M059J (cell line): Measurements from ENCODE around the gene CTSF. TPM values are rescaled to one million over a fixed set of nuclear protein-coding genes. Genes with fewer than 3 reads are reported as not detected.
"Not testable (repeated sequence)": the region's sequence is repeated elsewhere in the genome, so short reads cannot be mapped to it uniquely, and the experiment has no call there.

Experiments
- DNase-seq: peaks from one replicate; pipeline ENCODE4 v3.0.0-alpha.2; 2012; ENCODE audit warnings: low read depth
- total RNA-seq: library from RNA; depleted of rRNA; stranded (reverse); fragments of >200 nt; shearing (Covaris generic); gene quantifications from 2 replicates; pipeline ENCODE4 v1.2.3, GENCODE V29; 2014; rRNA removed

CTSF gene
- total RNA-seq: 22.9 and 28.4 TPM in 2 replicates

DNA sequence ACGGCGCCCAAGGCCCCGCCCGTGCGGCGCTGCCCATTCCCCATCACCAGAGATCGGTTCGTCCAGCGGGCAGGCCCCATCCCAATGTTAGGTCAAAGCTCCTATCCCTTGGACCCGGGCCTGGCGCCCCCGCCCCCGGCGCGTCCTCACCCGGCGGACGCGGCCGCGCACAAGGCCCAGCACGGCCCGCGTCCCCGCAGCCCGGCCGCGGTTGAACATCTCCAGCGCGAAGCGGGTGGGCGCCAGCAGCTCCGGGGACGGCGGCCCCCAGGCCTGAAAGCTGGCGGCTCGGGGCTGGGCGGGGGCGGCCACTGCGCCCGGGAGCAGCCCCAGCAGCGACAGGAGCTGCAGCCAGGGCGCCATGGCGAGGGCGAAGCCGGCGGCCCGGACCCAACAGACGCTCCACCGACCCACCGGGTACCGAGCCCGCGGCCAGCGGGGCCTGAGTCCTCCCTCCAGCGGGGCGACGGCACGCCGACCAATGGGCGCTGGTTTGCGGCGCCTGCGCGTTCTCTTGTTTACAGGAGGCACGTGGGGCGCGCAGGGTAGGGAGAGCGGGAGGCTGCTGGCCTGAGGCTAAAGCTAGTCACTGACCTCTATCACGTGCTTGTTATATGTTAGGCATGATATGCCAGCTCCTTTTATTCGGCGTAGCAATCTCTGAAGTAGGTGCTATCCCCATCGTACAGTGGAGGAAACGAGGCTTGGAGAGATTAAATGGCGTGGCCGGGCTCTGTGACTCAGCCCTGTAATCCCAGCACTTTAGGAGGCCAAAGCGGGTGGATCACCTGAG lies at the start of gene CTSF:
TSS of gene CTSF (minus strand) at position 483 of the 793 bp plus-strand sequence. CDS start at position 363, 120 bp downstream.
- DNase-seq: peak; percentile 80

DNA sequence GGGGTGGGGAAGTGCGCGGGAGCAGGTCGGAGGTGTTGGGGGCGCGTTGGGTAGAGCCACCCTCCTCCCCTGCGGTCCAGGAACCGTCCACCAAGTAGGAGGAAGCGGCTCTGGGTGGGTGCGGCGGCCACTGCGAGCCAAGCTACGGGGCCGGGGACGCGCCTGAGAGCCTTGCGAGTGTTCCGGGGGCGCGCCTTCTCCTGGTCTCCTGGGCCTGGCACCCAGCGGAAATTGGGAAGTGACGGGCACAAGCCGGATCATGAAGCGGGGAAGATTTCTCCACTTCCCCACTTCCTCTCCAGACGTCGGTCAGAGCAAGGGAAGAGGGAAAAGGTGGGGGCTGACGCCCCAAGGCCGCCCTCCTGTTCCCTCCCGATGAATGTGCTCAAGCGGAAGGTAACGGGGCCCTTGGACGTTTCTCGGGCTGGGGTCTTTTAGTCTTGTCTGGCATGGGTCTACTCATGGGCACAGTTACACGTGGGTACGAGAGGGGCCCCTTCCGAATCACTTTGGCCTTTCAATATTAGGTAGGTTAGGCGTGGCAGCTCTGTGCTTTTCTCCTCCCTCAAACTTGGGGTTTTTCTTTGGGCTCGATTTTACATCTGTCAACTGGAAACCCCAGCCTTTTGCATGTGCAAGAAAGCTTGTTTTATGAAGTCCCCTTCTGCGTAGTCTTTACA lies 48.9 kb upstream of the CTSF start:
- peak; percentile 64 for DNase-seq

- DNase-seq: peak; percentile 100
Measured at GRCh38 chr11:66616379-66617154, 48.2 kb upstream of the CTSF start, which contains the start of gene RBM14. RBM14 (plus strand) TSS chr11:66616630; CDS start chr11:66616721, 91 bp downstream.

DNA sequence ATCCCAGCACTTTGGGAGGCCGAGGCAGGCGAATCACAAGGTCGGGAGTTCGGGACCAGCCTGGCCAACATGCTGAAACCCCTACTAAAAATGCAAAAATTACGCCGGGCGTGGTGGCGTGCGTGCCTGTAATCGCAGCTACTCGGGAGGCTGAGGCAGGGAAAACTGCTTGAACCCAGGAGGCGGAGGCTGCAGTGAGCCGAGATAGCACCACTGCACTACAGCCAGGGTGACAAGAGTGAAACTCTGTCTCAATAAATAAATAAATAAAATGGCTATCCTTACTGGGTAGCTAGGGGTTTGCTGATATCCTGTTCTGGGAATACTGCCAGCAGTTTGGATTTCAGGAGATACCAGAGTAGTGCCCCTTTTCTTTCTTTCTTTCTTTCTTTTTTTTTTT lies 45.7 kb upstream of the CTSF start:
- DNase-seq: no peak

GRCh38 chr11:66612458-66612857 lies 44.1 kb upstream of the CTSF start:
- no peak for DNase-seq

DNA sequence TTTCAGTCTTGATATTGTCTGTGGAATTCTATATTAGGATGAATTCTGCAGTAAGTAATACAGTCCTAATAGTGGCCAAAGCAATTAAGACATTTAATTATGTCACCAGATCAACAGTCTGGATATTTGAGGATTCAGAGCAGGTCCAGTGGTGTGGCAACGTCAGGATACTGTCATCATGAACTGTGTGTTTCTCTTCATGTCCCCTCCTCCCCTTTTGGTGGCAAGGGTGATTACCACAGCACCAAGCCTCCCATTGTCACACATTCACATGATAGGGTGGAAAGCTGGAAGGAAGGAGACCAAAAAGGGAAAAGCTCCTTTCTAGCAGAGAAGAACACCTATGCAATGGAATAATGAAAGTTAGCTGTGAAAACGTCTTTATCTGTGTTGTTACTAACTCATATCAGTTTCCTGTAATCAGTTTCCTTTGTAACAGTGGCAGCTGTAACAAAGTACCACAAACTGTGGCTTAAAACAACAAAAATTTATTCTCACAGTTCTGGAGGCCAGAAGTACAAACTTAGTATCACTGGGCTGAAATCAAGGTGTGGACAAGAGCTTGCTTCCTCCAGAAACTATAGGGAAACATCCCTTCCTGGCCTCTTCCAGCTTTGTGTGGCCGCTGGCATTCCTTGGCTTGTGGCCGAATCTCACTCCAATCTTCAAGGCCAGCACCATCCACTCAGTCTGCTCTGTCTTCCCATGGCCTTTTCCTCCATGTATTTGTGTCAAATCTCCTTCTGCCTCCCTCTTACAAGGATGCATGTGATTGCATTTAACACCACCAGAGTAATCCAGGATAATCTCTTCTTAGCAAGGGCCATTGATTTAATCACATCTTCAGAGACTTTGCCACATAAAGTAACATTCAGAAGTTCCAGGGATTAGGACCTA lies 41.6 kb upstream of the CTSF start:
- DNase-seq: no peak

DNA sequence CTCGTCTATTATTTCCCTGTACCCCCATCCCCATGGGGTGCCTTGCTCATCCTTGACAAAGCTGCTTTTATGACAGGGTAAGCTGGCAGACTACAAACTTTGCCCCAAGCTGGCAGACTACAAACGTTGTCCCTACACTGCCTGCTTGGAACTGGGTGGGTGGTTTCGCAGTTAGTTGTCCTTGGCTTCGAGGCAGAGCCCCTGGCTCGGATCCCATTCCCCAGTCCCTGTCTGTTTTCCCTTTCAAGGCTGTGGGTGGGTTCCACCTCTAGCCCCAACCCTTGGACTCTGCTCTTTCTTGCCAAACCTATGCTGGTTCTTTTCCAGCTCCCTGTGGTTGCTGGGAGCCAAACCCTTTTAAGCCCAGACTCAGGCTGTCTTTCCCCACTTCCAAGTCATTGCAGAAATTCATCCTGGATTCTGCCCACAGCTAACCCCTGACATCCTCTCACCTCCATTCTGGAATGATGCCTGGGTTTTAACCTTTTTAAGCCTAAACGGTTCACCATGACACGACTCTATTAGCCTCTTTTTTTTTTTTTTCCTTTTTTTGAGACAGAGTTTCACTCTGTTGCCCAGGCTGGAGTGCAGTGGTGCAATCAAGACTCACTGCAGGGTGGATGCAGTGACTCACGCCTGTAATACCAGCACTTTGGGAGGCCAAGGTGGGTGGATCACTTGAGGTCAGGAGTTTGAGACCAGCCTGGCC lies 38.9 kb upstream of the CTSF start:
- peak; percentile 90 for DNase-seq

- not testable (repeated sequence) for DNase-seq
Measured at GRCh38 chr11:66606608-66607007, 38.2 kb upstream of the CTSF start.

- DNase-seq: no peak
Measured at GRCh38 chr11:66604155-66604554, 35.7 kb upstream of the CTSF start.

DNA sequence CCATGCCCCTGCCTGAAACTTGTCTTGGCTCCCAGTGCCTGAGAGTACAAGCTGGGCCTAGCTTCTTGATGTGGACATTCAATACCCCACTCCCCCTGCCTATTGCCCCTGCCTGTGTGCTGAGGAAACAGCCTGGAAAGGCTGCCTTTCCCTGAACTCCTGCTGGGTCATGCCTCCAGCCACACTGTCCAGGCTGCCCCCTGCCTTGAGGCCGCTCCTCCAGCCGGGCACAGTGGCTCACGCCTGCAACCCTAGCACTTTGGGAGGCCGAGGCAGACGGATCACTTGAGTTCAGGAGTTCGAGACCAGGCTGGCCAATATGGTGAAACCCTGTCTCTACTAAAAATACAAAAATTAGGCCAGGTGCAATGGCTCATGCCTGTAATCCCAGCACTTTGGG lies 34.7 kb upstream of the CTSF start:
- no peak for DNase-seq

DNA sequence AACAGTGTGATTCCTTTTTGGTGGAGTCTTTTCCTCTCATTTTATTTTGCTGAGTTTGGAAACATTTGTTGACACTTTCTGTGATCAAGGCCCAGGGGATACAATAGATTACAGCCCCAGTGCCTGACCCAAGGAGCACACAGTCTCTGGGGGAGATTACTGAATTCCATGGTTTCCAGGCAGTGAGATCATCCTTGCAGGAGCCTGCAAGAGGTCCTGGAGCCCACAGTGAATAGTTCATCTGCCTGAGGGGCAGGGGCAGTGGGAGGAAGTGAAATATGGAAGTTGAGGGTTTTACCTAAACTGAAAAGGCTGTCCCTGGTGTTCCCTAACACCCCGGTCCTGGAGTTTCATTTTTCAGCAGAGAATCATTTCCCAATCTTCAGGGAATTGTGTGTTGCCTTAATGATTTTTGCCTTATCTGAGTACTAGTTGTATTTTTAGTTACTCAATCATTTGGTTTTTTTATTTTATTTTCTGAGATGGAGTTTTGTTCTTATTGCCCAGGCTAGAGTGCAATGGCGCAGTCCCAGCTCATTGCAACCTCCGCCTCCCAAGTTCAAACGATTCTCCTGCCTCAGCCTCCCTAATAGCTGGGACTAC lies 32.3 kb upstream of the CTSF start:
- no peak for DNase-seq

DNA sequence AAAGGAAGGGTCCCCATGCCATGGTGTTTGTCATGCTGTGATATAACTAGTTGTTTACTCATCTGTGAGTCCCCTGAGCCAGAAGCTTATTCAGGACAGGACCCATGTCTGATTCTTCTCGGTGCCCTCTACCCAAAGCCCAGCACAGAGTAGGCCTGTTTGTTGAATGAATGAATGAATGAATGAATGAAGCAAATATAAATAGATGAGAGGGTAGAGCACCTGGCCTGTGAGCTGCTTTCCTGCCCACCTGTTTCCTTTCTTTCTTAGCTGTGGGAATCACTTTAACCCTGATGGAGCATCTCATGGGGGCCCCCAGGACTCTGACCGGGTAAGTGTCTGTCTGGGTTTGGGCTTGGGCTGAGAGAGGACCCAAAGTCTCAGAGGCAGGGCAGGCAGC lies 31.8 kb upstream of the CTSF start:
- DNase-seq: no peak

DNA sequence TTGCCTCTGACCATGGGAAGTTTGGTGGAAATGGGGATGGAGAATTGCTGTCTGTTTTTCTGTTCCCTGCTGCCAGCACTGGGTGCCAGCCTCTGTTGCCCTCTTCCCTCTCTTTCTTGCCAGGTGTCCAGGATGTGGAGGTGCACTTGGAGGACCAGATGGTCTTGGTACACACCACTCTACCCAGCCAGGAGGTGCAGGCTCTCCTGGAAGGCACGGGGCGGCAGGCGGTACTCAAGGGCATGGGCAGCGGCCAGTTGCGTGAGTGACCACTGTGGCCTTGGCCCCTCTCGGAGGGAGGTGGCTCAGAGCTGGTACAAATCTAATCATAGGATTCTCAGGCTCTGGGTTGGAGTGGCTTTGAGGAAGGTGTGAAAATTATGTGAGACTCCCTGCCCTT lies 30.6 kb upstream of the CTSF start:
- DNase-seq: no peak

DNA sequence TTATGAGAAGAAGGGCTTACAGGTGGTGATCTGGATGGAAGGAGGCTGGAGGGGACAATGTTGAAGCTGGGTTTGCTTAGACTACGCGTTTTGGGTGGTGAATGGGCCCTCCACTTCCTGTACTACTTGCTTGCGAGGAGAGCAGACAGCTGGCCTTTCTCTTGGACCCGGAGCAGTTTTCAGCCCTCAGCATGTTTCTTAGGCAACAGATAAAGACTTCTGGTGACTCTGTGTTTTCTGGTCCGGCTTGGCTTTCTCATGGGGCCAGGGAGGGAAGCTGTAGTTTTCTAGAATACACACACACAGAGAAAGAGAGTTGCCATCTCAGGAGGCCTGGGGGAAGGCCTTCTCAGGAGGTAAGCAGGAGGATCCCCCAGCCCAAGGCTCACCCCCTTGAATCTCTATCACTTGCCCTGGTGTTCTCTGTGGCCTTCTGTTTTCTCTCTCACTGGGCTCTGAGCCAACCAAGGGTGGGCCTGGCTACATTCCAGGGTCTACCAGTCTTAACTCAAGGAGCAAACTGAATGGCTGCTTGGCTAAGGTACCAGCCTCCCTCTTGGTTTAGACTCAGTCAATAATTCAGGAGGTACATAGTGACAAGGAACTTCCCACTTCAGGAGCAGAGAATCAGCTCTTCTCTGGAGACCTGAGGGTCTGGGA lies 27.0 kb upstream of the CTSF start:
- no peak for DNase-seq

- no peak for DNase-seq
Measured at GRCh38 chr11:66593650-66594049, 25.2 kb upstream of the CTSF start.

DNA sequence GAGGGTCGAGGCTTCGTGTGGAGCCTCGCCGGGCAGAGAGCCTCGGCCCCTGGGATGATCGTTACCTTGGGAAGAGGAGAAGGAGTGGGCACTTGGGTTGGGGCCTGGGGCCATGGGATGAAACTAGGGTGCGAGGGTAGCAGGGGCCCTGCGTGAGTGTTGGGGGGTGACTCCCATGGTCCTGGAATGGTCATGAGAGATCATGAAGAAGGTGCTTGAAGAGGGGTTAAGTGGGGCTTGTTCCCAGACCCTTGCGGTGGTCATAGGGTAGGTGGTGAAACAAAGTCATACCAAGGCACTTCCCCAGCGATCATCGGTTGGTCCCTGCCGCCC lies 24.9 kb upstream of the CTSF start:
- DNase-seq: no peak

- peak; percentile 95 for DNase-seq
Measured at GRCh38 chr11:66592457-66593302, 24.3 kb upstream of the CTSF start, which contains the start of the genes CCDC87 and CCS. CCDC87 (minus strand) TSS chr11:66593063; CDS start chr11:66593015, 48 bp downstream. CCS (plus strand) TSS chr11:66593185; CDS start chr11:66593262, 77 bp downstream.

- no peak for DNase-seq
Measured at GRCh38 chr11:66591175-66591574, 22.8 kb upstream of the CTSF start.
